HG02973 (cell line): Measurements from ENCODE around the gene TCF4.

Experiments used
- ATAC-seq: cut with Tn5 transposase; IDR thresholded peaks from one replicate; pipeline ENCODE4 v1.9.1; 2021; ENCODE audit warnings: moderate library complexity; ENCODE audit not compliant: unreplicated experiment

Gene TCF4

GRCh38 chr18:55588111-55588869, at the start of gene TCF4:
Gene TCF4 (minus strand): TSS chr18:55588192. CDS start chr18:55587116, 1,076 bp downstream.
- no peak for ATAC-seq

- ATAC-seq: no peak
Measured at GRCh38 chr18:55637204-55637603, 49.2 kb upstream of the TCF4 start.

- ATAC-seq: no peak
Measured at GRCh38 chr18:55635439-55635838, 47.4 kb upstream of the TCF4 start.

- no peak for ATAC-seq
Measured at GRCh38 chr18:55634545-55634944, 46.6 kb upstream of the TCF4 start.

- ATAC-seq: no peak
Measured at GRCh38 chr18:55633032-55633431, 45.0 kb upstream of the TCF4 start.

- no peak for ATAC-seq
Measured at GRCh38 chr18:55629133-55629532, 41.1 kb upstream of the TCF4 start.

GRCh38 chr18:55627007-55627406, 39.0 kb upstream of the TCF4 start:
- no peak for ATAC-seq

- no peak for ATAC-seq
Measured at GRCh38 chr18:55625901-55626300, 37.9 kb upstream of the TCF4 start.

GRCh38 chr18:55623626-55624025, 35.6 kb upstream of the TCF4 start:
- no peak for ATAC-seq

GRCh38 chr18:55610506-55610905, 22.5 kb upstream of the TCF4 start:
- ATAC-seq: no peak

GRCh38 chr18:55609160-55609825, 21.3 kb upstream of the TCF4 start:
- ATAC-seq: no peak

- no peak for ATAC-seq
Measured at GRCh38 chr18:55608497-55608896, 20.5 kb upstream of the TCF4 start.

GRCh38 chr18:55607773-55608172, 19.8 kb upstream of the TCF4 start:
- no peak for ATAC-seq

GRCh38 chr18:55605733-55606338, 17.8 kb upstream of the TCF4 start:
- ATAC-seq: peak; percentile 70

- ATAC-seq: no peak
Measured at GRCh38 chr18:55603775-55604174, 15.8 kb upstream of the TCF4 start.

- ATAC-seq: no peak
Measured at GRCh38 chr18:55593888-55594287, 5.9 kb upstream of the TCF4 start.

GRCh38 chr18:55592572-55592971, 4.6 kb upstream of the TCF4 start:
- ATAC-seq: no peak

- no peak for ATAC-seq
Measured at GRCh38 chr18:55592106-55592505, 4.1 kb upstream of the TCF4 start.

- ATAC-seq: peak; percentile 81
Measured at GRCh38 chr18:55589625-55590291, 1.8 kb upstream of the TCF4 start.

- ATAC-seq: no peak
Measured at GRCh38 chr18:55588870-55589595, 1.0 kb upstream of the TCF4 start.
